ENCODE data around the gene TMEM139. TPM values are rescaled to one million over a fixed set of nuclear protein-coding genes. Genes with fewer than 3 reads are reported as not detected.

Gene TMEM139
- total RNA-seq, 4 donors from 2014 or later = 46.4 to 127 (median 52.2) TPM

GRCh38 chr7:143325240-143325639 lies 40.5 kb downstream of the TMEM139 start:
- TF ChIP-seq POLR2A (IDR thresholded peaks at IDR 0.05) = no peak
- no peak for TF ChIP-seq POLR2AphosphoS5 (IDR thresholded peaks at IDR 0.05)
- TF ChIP-seq EP300 (IDR thresholded peaks at IDR 0.05; ENCODE audit: low read depth) = no peak
- TF ChIP-seq CTCF (IDR thresholded peaks at IDR 0.05) = no peak
- intact Hi-C loops (cut with DNase I; ENCODE audit: low total_unique reads) = no loop called here
- Histone ChIP-seq H3K27me3 (no peaks in the 10 kb centered on the region), H3K4me1 (peaks cover 0 to 9% (median 4%) of the 10 kb centered on the region in 4 donors), H3K4me3 (no peak overlapping the region), H3K9me3 (no peaks in the 10 kb centered on the region), H3K27ac (no peak overlapping the region), H3K36me3 (no peaks in the 10 kb centered on the region)
- no peak for DNase-seq
- in situ Hi-C loops (cut with MboI; ENCODE audit: low pct_ligation_motif_present in 1 of 4, low pct_unique_long_range_greater_than_20kb in 1 of 4, low sequenced_read_pairs in 3 of 4) = loop anchor here in 1 of 4 donors (25.0 kb wide), 1 partner anchor 313 kb away; no protein-coding TSS in a partner anchor
- WGBS, 2 donors (ENCODE audit: low coverage in 1 of 2) = 61 to 64% methylated on average over 2 of the region's 2 CpGs

- no peak for DNase-seq
- Histone ChIP-seq H3K9me3 (no peaks in the 10 kb centered on the region), H3K27me3 (no peaks in the 10 kb centered on the region), H3K4me3 (no peak overlapping the region), H3K27ac (no peak overlapping the region), H3K36me3 (no peaks in the 10 kb centered on the region), H3K4me1 (no peaks in the 10 kb centered on the region)
- 70 to 88% methylated on average over 2 to 5 of the region's 5 CpGs for WGBS, 2 donors (ENCODE audit: low coverage in 1 of 2)
- in situ Hi-C loops (cut with MboI; ENCODE audit: low pct_ligation_motif_present in 1 of 4, low pct_unique_long_range_greater_than_20kb in 1 of 4, low sequenced_read_pairs in 3 of 4) (loop anchor here in 1 of 4 donors (25.0 kb wide), 1 partner anchor 316 kb away; no protein-coding TSS in a partner anchor), intact Hi-C loops (cut with DNase I; ENCODE audit: low total_unique reads) (no loop called here)
- no peak for TF ChIP-seq POLR2A (IDR thresholded peaks at IDR 0.05)
- no peak for TF ChIP-seq EP300 (IDR thresholded peaks at IDR 0.05; ENCODE audit: low read depth)
- no peak for TF ChIP-seq POLR2AphosphoS5 (IDR thresholded peaks at IDR 0.05)
- TF ChIP-seq CTCF (IDR thresholded peaks at IDR 0.05) = no peak
These were observed 43.1 kb downstream of the TMEM139 start for GRCh38 chr7:143327903-143328302.

GRCh38 chr7:143329471-143330170 lies 44.9 kb downstream of the TMEM139 start:
- TF ChIP-seq EP300 (IDR thresholded peaks at IDR 0.05; ENCODE audit: low read depth) (no peak), CTCF (IDR thresholded peaks at IDR 0.05) (no peak), POLR2AphosphoS5 (IDR thresholded peaks at IDR 0.05) (no peak), POLR2A (IDR thresholded peaks at IDR 0.05) (no peak)
- Histone ChIP-seq H3K4me1 (no peaks in the 10 kb centered on the region), H3K27ac (no peak overlapping the region), H3K9me3 (no peaks in the 10 kb centered on the region), H3K27me3 (no peaks in the 10 kb centered on the region), H3K4me3 (no peak overlapping the region), H3K36me3 (no peaks in the 10 kb centered on the region)
- intact Hi-C loops (cut with DNase I; ENCODE audit: low total_unique reads) (no loop called here), in situ Hi-C loops (cut with MboI; ENCODE audit: low pct_ligation_motif_present in 1 of 4, low pct_unique_long_range_greater_than_20kb in 1 of 4, low sequenced_read_pairs in 3 of 4) (loop anchor here in 1 of 4 donors (25.0 kb wide), 1 partner anchor 317 kb away; no protein-coding TSS in a partner anchor)
- no peak for DNase-seq
- 90 to 95% methylated on average over 8 to 10 of the region's 10 CpGs for whole genome bisulfite sequencing, 2 donors (ENCODE audit: low coverage in 1 of 2)

GRCh38 chr7:143331179-143331801 lies 46.5 kb downstream of the TMEM139 start:
- Histone ChIP-seq H3K36me3 (no peaks in the 10 kb centered on the region), H3K27ac (peak overlapping the region in 1 of 4 donors; percentile 20), H3K4me1 (no peaks in the 10 kb centered on the region), H3K27me3 (no peaks in the 10 kb centered on the region), H3K9me3 (no peaks in the 10 kb centered on the region), H3K4me3 (no peak overlapping the region)
- no peak for TF ChIP-seq EP300 (IDR thresholded peaks at IDR 0.05; ENCODE audit: low read depth)
- no peak for TF ChIP-seq POLR2AphosphoS5 (IDR thresholded peaks at IDR 0.05)
- no peak for TF ChIP-seq CTCF (IDR thresholded peaks at IDR 0.05)
- no peak for TF ChIP-seq POLR2A (IDR thresholded peaks at IDR 0.05)
- intact Hi-C loops (cut with DNase I; ENCODE audit: low total_unique reads) (no loop called here), in situ Hi-C loops (cut with MboI; ENCODE audit: low pct_ligation_motif_present in 1 of 4, low pct_unique_long_range_greater_than_20kb in 1 of 4, low sequenced_read_pairs in 3 of 4) (loop anchor here in 1 of 4 donors (25.0 kb wide), 1 partner anchor 319 kb away; no protein-coding TSS in a partner anchor)
- 65 to 76% methylated on average over 7 to 8 of the region's 8 CpGs for WGBS, 2 donors (ENCODE audit: low coverage in 1 of 2)
- no peak for DNase-seq

All from transverse colon (tissue), 4 donors.